ENCODE data around the gene KLHL8.

DNA sequence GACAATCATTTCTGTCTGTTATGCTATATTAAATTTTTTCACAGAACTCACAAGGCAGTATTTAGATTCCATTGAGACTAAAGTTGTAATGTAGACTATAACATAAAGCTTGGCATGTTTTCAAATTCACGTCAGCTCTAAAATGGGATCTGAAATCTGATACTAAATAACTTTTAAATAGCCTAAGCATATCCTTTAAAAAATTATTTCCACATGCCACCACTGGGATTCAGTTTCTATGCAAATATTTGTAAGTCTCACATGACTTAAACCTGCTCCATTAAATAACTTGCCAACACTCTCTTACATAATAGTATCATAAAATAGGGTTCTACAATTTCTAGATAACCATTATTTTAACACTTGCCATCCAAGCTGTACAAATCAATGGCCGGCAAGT lies 32.4 kb downstream of the KLHL8 start:
- no peak; the same call in 1 of the 2 replicates for TF ChIP-seq POLR2AphosphoS5 (IDR thresholded peaks at IDR 0.05; ENCODE audit: borderline replicate concordance, low read depth, low read length)
- no peak for TF ChIP-seq EZH2 (IDR thresholded peaks at IDR 0.05)
- no peak for TF ChIP-seq FOXP2 (optimal IDR thresholded peaks at IDR 0.05; ENCODE audit: control extremely low read depth, extremely low read length, insufficient read depth)
